ENCODE data around the gene SLC44A2. TPM values are rescaled to one million over a fixed set of nuclear protein-coding genes. Genes with fewer than 3 reads are reported as not detected.

SLC44A2 gene
- total and polyA plus RNA-seq, 8 donors = 175 to 255 (median 188) TPM

GRCh38 chr19:10582091-10582490 is 43.3 kb upstream of the SLC44A2 start:
- TF ChIP-seq CTCF (IDR thresholded peaks at IDR 0.05) = no peak
- ATAC-seq (no peak), DNase-seq (no peak)
- intact Hi-C loops (cut with DNase I) = loop anchor here (2.0 to 10.0 kb wide), 3 partner anchors 63 to 120 kb away; partner anchors contain the start of gene QTRT1 (in 1 of the 2)
- Histone ChIP-seq H3K36me3 (no peaks in the 10 kb centered on the region), H3K27me3 (peaks cover 0 to 7% of the 10 kb centered on the region in 2 donors), H3K9me3 (no peaks in the 10 kb centered on the region), H3K4me1 (peaks cover 0 to 15% of the 10 kb centered on the region in 2 donors), H3K27ac (no peak overlapping the region), H3K4me3 (no peak overlapping the region)

- TF ChIP-seq CTCF (IDR thresholded peaks at IDR 0.05) = no peak
- DNase-seq = peak in 1 of 4 donors; percentile 11
- intact Hi-C loops (cut with DNase I) = loop anchor here (2.0 to 10.0 kb wide), 3 partner anchors 62 to 119 kb away; partner anchors contain the start of gene QTRT1 (in 1 of the 2)
- Histone ChIP-seq H3K27me3 (peaks cover 0 to 18% of the 10 kb centered on the region in 2 donors), H3K36me3 (no peaks in the 10 kb centered on the region), H3K9me3 (no peaks in the 10 kb centered on the region), H3K4me3 (no peak overlapping the region), H3K27ac (no peak overlapping the region), H3K4me1 (peaks cover 0 to 15% of the 10 kb centered on the region in 2 donors)
- no peak for ATAC-seq
Observed at GRCh38 chr19:10583036-10583776, 42.1 kb upstream of the SLC44A2 start.

- TF ChIP-seq CTCF (IDR thresholded peaks at IDR 0.05) = no peak
- Histone ChIP-seq H3K9me3 (no peaks in the 10 kb centered on the region), H3K27ac (no peak overlapping the region), H3K36me3 (no peaks in the 10 kb centered on the region), H3K4me1 (peaks cover 0 to 14% of the 10 kb centered on the region in 2 donors), H3K4me3 (peak overlapping the region; percentile 29 to 48), H3K27me3 (peaks cover 0 to 21% of the 10 kb centered on the region in 2 donors)
- peak; percentile 33 for ATAC-seq
- intact Hi-C loops (cut with DNase I) = loop anchor here in 1 of 2 donors (10.0 kb wide), 1 partner anchor 58 kb away; no protein-coding TSS in a partner anchor
- peak in 1 of 4 donors; percentile 2 for DNase-seq
Observed at GRCh38 chr19:10586396-10586795, 39.0 kb upstream of the SLC44A2 start.

- peak within 1 kb of the TSS; percentile 29 to 48 for H3K4me3 ChIP-seq
- ATAC-seq (peak; percentile 88), DNase-seq (peak in 2 of 4 donors; percentile 40 to 85)
- H3K36me3 ChIP-seq = no peaks in the 10 kb centered on the region
- peaks cover 0 to 21% of the 10 kb centered on the region in 2 donors for H3K27me3 ChIP-seq
- no peaks in the 10 kb centered on the region for H3K9me3 ChIP-seq
- peaks cover 0 to 19% of the 10 kb centered on the region in 2 donors for H3K4me1 ChIP-seq
- intact Hi-C loops (cut with DNase I) = loop anchor here in 1 of 2 donors (10.0 kb wide), 1 partner anchor 58 kb away; no protein-coding TSS in a partner anchor
- no peak for TF ChIP-seq CTCF (IDR thresholded peaks at IDR 0.05)
- H3K27ac ChIP-seq = no peak within 1 kb of the TSS
Observed at GRCh38 chr19:10587022-10587838, 38.1 kb upstream of the SLC44A2 start, which contains the start of gene AP1M2. Gene AP1M2 (minus strand): TSS chr19:10587312. CDS start chr19:10587231, 81 bp downstream.

All from left lung (tissue), 10 donors.